HepG2 (cell line): Measurements from ENCODE around the gene NAA38. TPM values are rescaled to one million over a fixed set of nuclear protein-coding genes. Genes with fewer than 3 reads are reported as not detected.

Source experiments
- ARID3A ChIP-seq: IDR thresholded peaks from 2 replicates; pipeline ENCODE4 v1.6.1; 2012; ENCODE audit warnings: low read depth, low read length, improper control_type of control experiment
- ASH2L ChIP-seq: fragments of 300-600, 200-600 bp; sonication (generic); IDR thresholded peaks from 2 replicates; pipeline ENCODE4 v1.7.0; 2017; ENCODE audit warnings: low read depth, mild to moderate bottlenecking, moderate library complexity, mixed read lengths, low read length; ENCODE audit not compliant: insufficient read length
- CBX1 ChIP-seq: IDR thresholded peaks from one replicate; pipeline ENCODE4 v1.6.1; 2016; ENCODE audit warnings: antibody characterized with exemption, low read depth
- CTCF ChIP-seq: sonication (generic); formaldehyde crosslinking; IDR thresholded peaks from 2 replicates; pipeline ENCODE4 v1.5.0; 2020; ENCODE audit warnings: mild to moderate bottlenecking, missing genetic modification reagents, moderate library complexity
- FOXP4 ChIP-seq: sonication (generic); formaldehyde crosslinking; IDR thresholded peaks from 2 replicates; pipeline ENCODE4 v1.4.0; 2020; ENCODE audit warnings: missing genetic modification reagents
- KAT8 ChIP-seq: IDR thresholded peaks from 2 replicates; pipeline ENCODE4 v1.6.1; 2016; ENCODE audit warnings: missing genetic modification reagents, missing compliant biosample characterization
- KDM5A ChIP-seq: fragments of 200-600 bp; sonication (generic); IDR thresholded peaks from 2 replicates; pipeline ENCODE4 v1.7.0; 2018; ENCODE audit warnings: antibody characterized with exemption, mild to moderate bottlenecking, low read length, borderline replicate concordance
- MED13 ChIP-seq: sonication (generic); formaldehyde crosslinking; IDR thresholded peaks from 2 replicates; pipeline ENCODE4 v1.5.0; 2020; ENCODE audit warnings: missing genetic modification reagents
- NAIF1 ChIP-seq: sonication (generic); formaldehyde crosslinking; IDR thresholded peaks from 2 replicates; pipeline ENCODE4 v1.5.0; 2020; ENCODE audit warnings: mild to moderate bottlenecking, missing genetic modification reagents, borderline replicate concordance
- NCOR1 ChIP-seq: fragments of 200-600 bp; sonication (generic); IDR thresholded peaks from 2 replicates; pipeline ENCODE4 v1.7.0; 2017; ENCODE audit warnings: antibody characterized with exemption, low read length, borderline replicate concordance
- PATZ1 ChIP-seq: sonication (generic); formaldehyde crosslinking; IDR thresholded peaks from 2 replicates; pipeline ENCODE4 v1.4.0; 2020; ENCODE audit warnings: missing genetic modification reagents
- PHF21A ChIP-seq: sonication (generic); formaldehyde crosslinking; IDR thresholded peaks from 2 replicates; pipeline ENCODE4 v1.5.0; 2020; ENCODE audit warnings: mild to moderate bottlenecking, missing genetic modification reagents
- RAD21 ChIP-seq: fragments of 450-650 bp; formaldehyde crosslinking; IDR thresholded peaks from 2 replicates; pipeline ENCODE4 v1.5.0; 2020; ENCODE audit warnings: mild to moderate bottlenecking
- RFXANK ChIP-seq: IDR thresholded peaks from 2 replicates; pipeline ENCODE4 v1.6.1; 2016
- SAP130 ChIP-seq: IDR thresholded peaks from 2 replicates; pipeline ENCODE4 v1.6.1; 2016; ENCODE audit warnings: low read depth
- SMARCC2 ChIP-seq: fragments of 450-650 bp; IDR thresholded peaks from 2 replicates; pipeline ENCODE4 v1.6.1; 2017; ENCODE audit warnings: antibody characterized with exemption, mild to moderate bottlenecking
- ZNF260 ChIP-seq: sonication (generic); formaldehyde crosslinking; IDR thresholded peaks from 2 replicates; pipeline ENCODE4 v1.4.0; 2020; ENCODE audit warnings: missing genetic modification reagents, low read depth, mild to moderate bottlenecking, borderline replicate concordance
- ZNF33A ChIP-seq: sonication (generic); formaldehyde crosslinking; IDR thresholded peaks from 2 replicates; pipeline ENCODE4 v1.5.1; 2020; ENCODE audit warnings: missing genetic modification reagents, mild to moderate bottlenecking, moderate library complexity, borderline replicate concordance
- ZNF704 ChIP-seq: sonication (generic); formaldehyde crosslinking; IDR thresholded peaks from 2 replicates; pipeline ENCODE4 v1.8.1; 2023; ENCODE audit warnings: mild to moderate bottlenecking, inconsistent platforms, moderate library complexity, missing genetic modification reagents, borderline replicate concordance
- ZNF775 ChIP-seq: sonication (generic); formaldehyde crosslinking; IDR thresholded peaks from 2 replicates; pipeline ENCODE4 v1.4.0; 2020; ENCODE audit warnings: missing genetic modification reagents, mild to moderate bottlenecking, moderate library complexity, borderline replicate concordance
- polyA plus RNA-seq, 8 experiments: library from polyadenylated mRNA; depleted of rRNA in 3 of 8; stranded (reverse) in 7 of 8; unstranded in 1 of 8; fragments of >200 nt; fragmentation: Illumina TruSeq in 4 of 8; extraction: Trizol in 4 of 8; gene quantifications; 2 replicates each; pipeline versions ENCODE4 v1.2.1 to v1.2.3, GENCODE V29; 2011 to 2016; ENCODE audit warnings: low read depth in 4 of 8, missing spikeins in 1 of 8, mixed read lengths in 1 of 8; ENCODE audit not compliant: insufficient read depth in 1 of 8
- total RNA-seq, 5 experiments: library from RNA; depleted of rRNA; stranded (reverse); fragments of >200 nt; fragmentation: Illumina TruSeq; extraction: Trizol; gene quantifications; 2 replicates each; pipeline ENCODE4 v1.2.3, GENCODE V29; 2016; ENCODE audit warnings: low read depth in 1 of 5

Gene NAA38
- total and polyA plus RNA-seq, 2 of the 13 experiments (the other 11 are each of a cell fraction or from before 2014, with no cell fraction given): 46.9 to 91.6 TPM

- peak; percentile 38; the same call in 1 of the 2 replicates for TF ChIP-seq PATZ1 (CRISPR knock-in tag)
- TF ChIP-seq NCOR1: peak; percentile 54; the same call in 1 of the 2 replicates
- no peak for TF ChIP-seq ZNF260 (CRISPR knock-in tag)
- TF ChIP-seq RAD21: peak; percentile 71
- TF ChIP-seq ASH2L: peak; percentile 82
- peak; percentile 51; the same call in 1 of the 2 replicates for TF ChIP-seq FOXP4 (CRISPR knock-in tag)
- no peak for TF ChIP-seq MED13 (CRISPR knock-in tag)
- TF ChIP-seq NAIF1 (CRISPR knock-in tag): peak; percentile 30; the same call in 1 of the 2 replicates
- TF ChIP-seq ZNF33A (CRISPR knock-in tag): no peak
- TF ChIP-seq SMARCC2: no peak
- TF ChIP-seq KAT8 (CRISPR knock-in tag): 0 out of 2 replicates have a peak, but pooled peaks have one; percentile 21
- TF ChIP-seq SAP130 (CRISPR knock-in tag): peak; percentile 67
- no peak for TF ChIP-seq RFXANK
- no peak for TF ChIP-seq CBX1
- peak; percentile 78 for TF ChIP-seq CTCF (CRISPR knock-in tag)
- TF ChIP-seq KDM5A: 0 out of 2 replicates have a peak, but pooled peaks have one; percentile 28
- peak; percentile 6 for TF ChIP-seq ARID3A
- TF ChIP-seq PHF21A (CRISPR knock-in tag): peak; percentile 72
- TF ChIP-seq ZNF704 (CRISPR knock-in tag): no peak
- no peak for TF ChIP-seq ZNF775 (CRISPR knock-in tag)
Measured at GRCh38 chr17:7862692-7863437, 5.5 kb upstream of the NAA38 start (continued).
